Medulla oblongata (tissue), 1 donor: ENCODE results near the gene CTAGE6.
"Not testable (repeated sequence)": the region's sequence is repeated elsewhere in the genome, so short reads cannot be mapped to it uniquely, and the experiment has no call there.

Experiments used
- DNase-seq: peaks from one replicate; pipeline ENCODE4 v3.0.0-alpha.2; 2015; ENCODE audit errors: extremely low spot score

Gene CTAGE6

GRCh38 chr7:143715543-143716193 is 41.8 kb downstream of the CTAGE6 start:
- not testable (repeated sequence) for DNase-seq

DNA sequence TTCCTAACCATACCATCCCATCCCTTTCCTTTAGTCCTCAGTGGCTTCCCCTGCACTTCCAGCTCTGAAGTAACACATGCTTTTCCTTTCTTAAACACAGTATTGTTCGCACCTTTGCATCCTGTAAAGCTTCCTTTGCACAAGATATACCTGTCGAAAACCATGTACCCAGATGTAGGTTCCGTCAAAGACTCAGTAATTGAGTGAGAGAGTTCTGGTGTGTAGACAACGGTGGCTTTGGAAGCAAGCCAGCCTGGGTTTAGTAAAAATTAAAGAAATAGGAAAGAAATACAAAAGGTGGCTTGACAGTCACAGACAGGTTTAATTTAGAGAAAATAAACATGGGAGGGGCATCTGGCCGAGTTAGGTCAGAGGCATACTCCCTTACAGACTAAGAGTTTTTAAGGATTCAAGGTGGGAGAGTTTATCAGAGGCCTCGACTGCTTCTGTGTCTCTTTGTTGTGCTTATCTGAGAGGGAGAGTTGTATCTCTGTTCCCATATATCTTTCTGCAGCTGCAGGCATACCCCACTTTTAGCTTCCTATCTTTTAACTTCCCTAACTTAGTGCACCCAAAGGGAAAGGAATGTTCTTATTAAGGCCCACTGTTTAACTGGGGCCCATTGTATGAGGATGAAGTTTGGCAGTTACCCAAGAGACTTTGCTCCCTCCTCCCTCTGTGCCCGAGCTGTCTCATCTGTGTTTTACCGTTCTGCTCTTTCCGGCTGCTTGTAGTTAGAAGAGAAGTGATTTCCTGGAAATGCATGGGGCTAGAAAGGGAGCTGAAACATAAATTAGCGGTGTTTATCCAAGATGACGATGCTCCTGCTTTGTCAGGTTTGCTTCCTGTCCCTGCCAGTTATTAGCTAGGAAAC is 42.7 kb downstream of the CTAGE6 start:
- not testable (repeated sequence) for DNase-seq

DNA sequence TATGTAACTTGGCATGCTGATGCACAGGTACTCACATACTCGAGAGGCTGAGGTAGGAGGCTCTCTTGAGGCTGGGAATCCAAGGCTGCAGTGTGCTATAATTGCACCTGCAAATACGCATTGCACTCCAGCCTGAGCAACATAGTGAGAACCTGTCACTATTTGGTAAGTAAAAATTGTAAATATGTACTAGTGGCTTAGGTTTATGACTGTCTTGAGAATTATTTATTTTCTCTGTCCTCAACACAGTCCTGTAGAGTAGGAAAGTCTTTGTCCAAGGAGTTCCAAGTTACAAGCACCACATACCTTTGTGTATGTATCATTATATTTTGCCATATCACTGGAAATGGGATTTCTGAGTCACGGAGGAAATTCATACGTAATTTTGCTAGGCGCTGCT is 45.1 kb downstream of the CTAGE6 start:
- DNase-seq, result not testable (repeated sequence)

- not testable (repeated sequence) for DNase-seq
Observed at GRCh38 chr7:143711727-143712324, 45.7 kb downstream of the CTAGE6 start.

DNA sequence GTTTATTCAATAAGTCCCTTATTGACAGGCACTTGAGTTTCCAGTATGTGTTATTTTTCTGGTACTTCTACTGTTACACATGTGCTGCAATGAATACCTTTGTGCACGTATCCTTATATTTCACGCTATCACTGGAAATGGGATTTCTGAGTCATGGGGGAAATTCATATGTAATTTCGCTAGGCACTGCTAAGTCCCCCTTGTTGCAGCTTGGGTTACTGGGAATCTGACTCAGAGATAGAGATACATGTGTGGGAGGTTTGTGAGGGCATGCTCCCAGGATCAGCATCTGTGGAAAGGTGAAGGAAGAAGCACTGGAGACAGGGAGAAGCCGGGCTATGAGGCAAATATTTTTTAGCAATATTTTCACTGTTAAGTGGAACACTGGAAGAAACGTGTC is 47.6 kb downstream of the CTAGE6 start:
- not testable (repeated sequence) for DNase-seq
